Caco-2 (cell line): Measurements from ENCODE around the gene ALKBH3. TPM values are rescaled to one million over a fixed set of nuclear protein-coding genes. Genes with fewer than 3 reads are reported as not detected.

Source experiments
- BruUV-seq: library from RNA; stranded (reverse); fragments of 400-500 nt; replicated peaks from 2 replicates; lab custom pipeline; 2021; lab: Mats Ljungman, UMichigan
- CTCF ChIA-PET: fragments of 300-600 bp; sonication (Branson Sonifier 250); formaldehyde crosslinking; loops from one replicate; lab custom pipeline; 2022; ENCODE audit warnings: antibody characterized with exemption; lab: Charles Lee
- POLR2A ChIA-PET: fragments of 300-600 bp; sonication (Branson Sonifier 250); formaldehyde crosslinking; loops from one replicate; lab custom pipeline; 2022; ENCODE audit warnings: antibody characterized with exemption; lab: Charles Lee
- DNase-seq, 2 experiments: peaks; one replicate each; pipeline versions ENCODE4 v3.0.0 to v3.0.0-alpha.2; 2020 to 2022
- H3K27me3 ChIP-seq: replicated peaks from 2 replicates; pipeline ENCODE4 v1.6.0; 2011; ENCODE audit warnings: low read length; ENCODE audit not compliant: control insufficient read depth, insufficient read depth
- H3K36me3 ChIP-seq: 2 replicates; pipeline ENCODE4 v1.5.1; 2011; ENCODE audit warnings: low read length; ENCODE audit not compliant: control insufficient read depth, insufficient read depth
- H3K4me1 ChIP-seq: fragments of 250-450 bp; sonication (Bioruptor Pico); 2 replicates; pipeline ENCODE4 v1.5.1; 2020; ENCODE audit warnings: mild to moderate bottlenecking
- H3K4me3 ChIP-seq: 2 replicates; pipeline ENCODE4 v1.5.1; 2011; ENCODE audit warnings: low read depth, mild to moderate bottlenecking, control low read depth, low read length
- H3K9me3 ChIP-seq: fragments of 250-450 bp; sonication (Bioruptor Pico); 2 replicates; pipeline ENCODE4 v1.5.1; 2020; ENCODE audit warnings: mild to moderate bottlenecking, moderate library complexity
- H3K27ac Mint-ChIP-seq: one replicate; pipeline ENCODE4 v1.8.0; 2022; ENCODE audit warnings: mixed read lengths; ENCODE audit not compliant: unreplicated experiment
- H3K27me3 Mint-ChIP-seq: one replicate; pipeline ENCODE4 v1.8.0; 2022; ENCODE audit warnings: mixed read lengths; ENCODE audit not compliant: insufficient read depth, unreplicated experiment
- H3K36me3 Mint-ChIP-seq: one replicate; pipeline ENCODE4 v1.8.0; 2022; ENCODE audit warnings: mild to moderate bottlenecking, mixed read lengths; ENCODE audit not compliant: insufficient read depth, unreplicated experiment
- H3K4me1 Mint-ChIP-seq: one replicate; pipeline ENCODE4 v1.8.0; 2022; ENCODE audit warnings: low read depth, mixed read lengths; ENCODE audit not compliant: unreplicated experiment
- H3K4me3 Mint-ChIP-seq: one replicate; pipeline ENCODE4 v1.8.0; 2022; ENCODE audit warnings: mild to moderate bottlenecking, moderate library complexity, mixed read lengths; ENCODE audit not compliant: unreplicated experiment
- H3K9me3 Mint-ChIP-seq: one replicate; pipeline ENCODE4 v1.8.0; 2022; ENCODE audit warnings: mixed read lengths; ENCODE audit not compliant: unreplicated experiment
- CTCF ChIP-seq, 2 experiments: fragments of 200-600 bp in 1 of 2; IDR thresholded peaks; 1 replicate in 1 of 2; 2 replicates in 1 of 2; pipeline versions ENCODE4 v1.5.1 to v1.8.0; 2011 to 2022; ENCODE audit warnings: antibody characterized with exemption in 1 of 2, control low read depth in 1 of 2, inconsistent platforms in 1 of 2, low read depth in 1 of 2, low read length in 1 of 2, mild to moderate bottlenecking in 1 of 2, moderate library complexity in 1 of 2; ENCODE audit not compliant: insufficient read depth in 1 of 2, severe bottlenecking in 1 of 2, unreplicated experiment in 1 of 2
- intact Hi-C: fragments of 100-400 bp; cut with micrococcal nuclease; formaldehyde crosslinking; loops from one replicate; pipeline ENCODE4 v1.10.0; 2022; ENCODE audit not compliant: unreplicated experiment
- total RNA-seq: library from RNA; stranded (reverse); gene quantifications from 2 replicates; pipeline ENCODE4 v1.2.3, GENCODE V29; 2022

Gene ALKBH3
- total RNA-seq, 1 experiment from 2014 or later = 42.4 TPM

GRCh38 chr11:43874078-43874477, 6.6 kb upstream of the ALKBH3 start:
- no peak overlapping the region for H3K4me3 ChIP-seq
- H3K27me3 Mint-ChIP-seq = peaks cover 23% of the 10 kb centered on the region
- CTCF ChIA-PET = no interaction called here
- H3K4me1 ChIP-seq = no peaks in the 10 kb centered on the region
- no peak overlapping the region for H3K27ac Mint-ChIP-seq
- POLR2A ChIA-PET = no interaction called here
- intact Hi-C loops = no loop called here
- no peaks in the 10 kb centered on the region for H3K9me3 ChIP-seq
- H3K36me3 ChIP-seq = no peaks in the 10 kb centered on the region
- no peaks in the 10 kb centered on the region for H3K36me3 Mint-ChIP-seq
- H3K9me3 Mint-ChIP-seq = no peaks in the 10 kb centered on the region
- no peak overlapping the region for H3K4me3 Mint-ChIP-seq
- no TSS peak for BruUV-seq
- no peak for TF ChIP-seq CTCF (IDR thresholded peaks at IDR 0.05; ENCODE audit: insufficient read depth in 1 of 2, low read depth in 1 of 2, low read length in 1 of 2, severe bottlenecking in 1 of 2, unreplicated experiment in 1 of 2)
- DNase-seq = no peak
- no peaks in the 10 kb centered on the region for H3K4me1 Mint-ChIP-seq
- H3K27me3 ChIP-seq = no peaks in the 10 kb centered on the region; the same call in 1 of the 2 replicates

GRCh38 chr11:43874738-43875137, 5.9 kb upstream of the ALKBH3 start:
- BruUV-seq = no TSS peak
- Histone ChIP-seq H3K36me3 (no peaks in the 10 kb centered on the region), H3K4me1 (no peaks in the 10 kb centered on the region), H3K27me3 (no peaks in the 10 kb centered on the region; the same call in 1 of the 2 replicates), H3K4me3 (no peak overlapping the region), H3K9me3 (0 out of 2 replicates have a peak, but pooled peaks cover 2% of the 10 kb centered on the region)
- no peak for DNase-seq
- Mint-ChIP-seq H3K4me3 (no peak overlapping the region), H3K27me3 (peaks cover 20% of the 10 kb centered on the region), H3K27ac (no peak overlapping the region), H3K36me3 (no peaks in the 10 kb centered on the region), H3K9me3 (no peaks in the 10 kb centered on the region), H3K4me1 (no peaks in the 10 kb centered on the region)
- CTCF ChIA-PET = no interaction called here
- no peak for TF ChIP-seq CTCF (IDR thresholded peaks at IDR 0.05; ENCODE audit: insufficient read depth in 1 of 2, low read depth in 1 of 2, low read length in 1 of 2, severe bottlenecking in 1 of 2, unreplicated experiment in 1 of 2)
- POLR2A ChIA-PET = no interaction called here
- intact Hi-C loops = no loop called here

- BruUV-seq = no TSS peak
- Mint-ChIP-seq H3K27ac (peak overlapping the region; percentile 73), H3K27me3 (peaks cover 4% of the 10 kb centered on the region)
Measured at GRCh38 chr11:43879789-43880639, 617 bp upstream of the ALKBH3 start.

More at GRCh38 chr11:43879789-43880639, 617 bp upstream of the ALKBH3 start:
- no peak for TF ChIP-seq CTCF (IDR thresholded peaks at IDR 0.05; ENCODE audit: insufficient read depth in 1 of 2, low read depth in 1 of 2, low read length in 1 of 2, severe bottlenecking in 1 of 2, unreplicated experiment in 1 of 2)
- intact Hi-C loops = loop anchor here (2.0 kb wide), 1 partner anchor 199 kb away; the partner anchor contains the start of gene HSD17B12
- ChIA-PET POLR2A (no interaction called here), CTCF (no interaction called here)
- no peak for DNase-seq
- Histone ChIP-seq H3K9me3 (0 out of 2 replicates have a peak, but pooled peaks cover 3% of the 10 kb centered on the region), H3K27me3 (no peaks in the 10 kb centered on the region; the same call in 1 of the 2 replicates), H3K4me3 (peak overlapping the region; percentile 52), H3K4me1 (0 out of 2 replicates have a peak, but pooled peaks cover 6% of the 10 kb centered on the region), H3K36me3 (peaks cover 1% of the 10 kb centered on the region; the same call in 1 of the 2 replicates)
- Mint-ChIP-seq H3K9me3 (no peaks in the 10 kb centered on the region), H3K36me3 (no peaks in the 10 kb centered on the region), H3K4me1 (peaks cover 6% of the 10 kb centered on the region), H3K4me3 (peak overlapping the region; percentile 83)
